AG04450 (cell line): ENCODE measurements around the gene GATD1. TPM values are rescaled to one million over a fixed set of nuclear protein-coding genes. Genes with fewer than 3 reads are reported as not detected.

Experiments
- CTCF ChIA-PET: fragments of 300-600, 350-600 bp; formaldehyde crosslinking; extraction: SDS; loops from one replicate; lab custom pipeline; 2022; ENCODE audit warnings: antibody characterized with exemption, inconsistent platforms; lab: Charles Lee
- POLR2A ChIA-PET: fragments of 350-600 bp; formaldehyde crosslinking; extraction: SDS; loops from one replicate; lab custom pipeline; 2021; ENCODE audit warnings: antibody characterized with exemption, inconsistent platforms; lab: Yijun Ruan, JAX
- DNase-seq: peaks from one replicate; pipeline ENCODE4 v3.0.0-alpha.2; 2011; ENCODE audit warnings: low read depth, low spot score
- H3K27ac ChIP-seq: one replicate; pipeline ENCODE4 v1.5.1; 2012; ENCODE audit warnings: low read depth, low read length, control low read depth
- H3K27me3 ChIP-seq: one replicate; pipeline ENCODE4 v1.6.0; 2012; ENCODE audit warnings: low read length; ENCODE audit not compliant: control insufficient read depth, insufficient read depth
- H3K4me3 ChIP-seq: 2 replicates; pipeline ENCODE4 v1.5.1; 2011; ENCODE audit warnings: mild to moderate bottlenecking, low read depth, low read length, control low read depth
- H3K9me3 ChIP-seq: 2 replicates; pipeline ENCODE4 v1.5.1; 2012; ENCODE audit warnings: low read length; ENCODE audit not compliant: control insufficient read depth, insufficient read depth
- polyA plus RNA-seq: library from polyadenylated mRNA; depleted of rRNA; stranded (reverse); fragments of >200 nt; gene quantifications from 2 replicates; pipeline ENCODE4 v1.2.3, GENCODE V29; 2011
- TF ChIP-seq, protein P1 (sequence below): IDR thresholded peaks from 2 replicates; pipeline ENCODE4 v1.5.1; 2011; ENCODE audit warnings: low read depth, low read length, control low read depth, inconsistent platforms

The GATD1 gene
- polyA plus RNA-seq, 1 experiment: 15.0 TPM

DNA sequence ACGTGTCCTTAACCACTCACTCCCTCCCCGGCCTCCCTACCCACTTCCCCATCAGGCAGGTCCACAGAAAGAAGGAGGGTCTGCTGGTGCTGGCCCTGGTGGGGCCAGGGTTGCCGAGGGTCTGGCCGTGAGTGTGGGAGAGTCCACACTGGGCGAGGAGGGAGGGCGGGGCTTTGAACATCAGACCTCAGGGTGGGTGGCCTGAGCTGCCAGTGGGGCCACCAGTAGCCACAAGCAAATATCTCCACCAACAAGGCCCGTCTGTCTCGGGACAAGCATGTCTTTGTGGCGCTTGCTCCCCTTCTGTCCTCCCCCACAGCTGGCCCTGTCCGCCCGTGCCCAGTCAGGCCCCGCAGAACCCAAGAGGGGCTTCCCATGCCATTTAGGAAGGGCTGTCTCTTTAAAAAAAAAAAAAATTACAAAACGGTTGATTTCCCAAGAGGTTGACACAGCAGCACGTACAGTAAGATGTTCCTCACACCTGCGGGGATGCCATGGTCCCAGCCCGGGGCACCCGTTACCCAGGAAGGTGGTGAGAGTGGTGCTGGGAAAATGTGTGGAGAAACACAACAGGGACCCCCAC lies 47.7 kb downstream of the GATD1 start:
- DNase-seq: no peak
- ChIA-PET CTCF (no interaction called here), POLR2A (interaction anchor here (0.7 kb wide), 1 partner anchor 19 kb away, joined by 3 read pairs; no protein-coding TSS in a partner anchor)
- no peaks in the 10 kb centered on the region; the same call in 1 of the 2 replicates for H3K9me3 ChIP-seq
- H3K27me3 ChIP-seq: peaks cover 16% of the 10 kb centered on the region
- TF ChIP-seq, protein P1, sequence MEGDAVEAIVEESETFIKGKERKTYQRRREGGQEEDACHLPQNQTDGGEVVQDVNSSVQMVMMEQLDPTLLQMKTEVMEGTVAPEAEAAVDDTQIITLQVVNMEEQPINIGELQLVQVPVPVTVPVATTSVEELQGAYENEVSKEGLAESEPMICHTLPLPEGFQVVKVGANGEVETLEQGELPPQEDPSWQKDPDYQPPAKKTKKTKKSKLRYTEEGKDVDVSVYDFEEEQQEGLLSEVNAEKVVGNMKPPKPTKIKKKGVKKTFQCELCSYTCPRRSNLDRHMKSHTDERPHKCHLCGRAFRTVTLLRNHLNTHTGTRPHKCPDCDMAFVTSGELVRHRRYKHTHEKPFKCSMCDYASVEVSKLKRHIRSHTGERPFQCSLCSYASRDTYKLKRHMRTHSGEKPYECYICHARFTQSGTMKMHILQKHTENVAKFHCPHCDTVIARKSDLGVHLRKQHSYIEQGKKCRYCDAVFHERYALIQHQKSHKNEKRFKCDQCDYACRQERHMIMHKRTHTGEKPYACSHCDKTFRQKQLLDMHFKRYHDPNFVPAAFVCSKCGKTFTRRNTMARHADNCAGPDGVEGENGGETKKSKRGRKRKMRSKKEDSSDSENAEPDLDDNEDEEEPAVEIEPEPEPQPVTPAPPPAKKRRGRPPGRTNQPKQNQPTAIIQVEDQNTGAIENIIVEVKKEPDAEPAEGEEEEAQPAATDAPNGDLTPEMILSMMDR: no peak
- no peak overlapping the region for H3K27ac ChIP-seq
- no peak overlapping the region for H3K4me3 ChIP-seq

DNA sequence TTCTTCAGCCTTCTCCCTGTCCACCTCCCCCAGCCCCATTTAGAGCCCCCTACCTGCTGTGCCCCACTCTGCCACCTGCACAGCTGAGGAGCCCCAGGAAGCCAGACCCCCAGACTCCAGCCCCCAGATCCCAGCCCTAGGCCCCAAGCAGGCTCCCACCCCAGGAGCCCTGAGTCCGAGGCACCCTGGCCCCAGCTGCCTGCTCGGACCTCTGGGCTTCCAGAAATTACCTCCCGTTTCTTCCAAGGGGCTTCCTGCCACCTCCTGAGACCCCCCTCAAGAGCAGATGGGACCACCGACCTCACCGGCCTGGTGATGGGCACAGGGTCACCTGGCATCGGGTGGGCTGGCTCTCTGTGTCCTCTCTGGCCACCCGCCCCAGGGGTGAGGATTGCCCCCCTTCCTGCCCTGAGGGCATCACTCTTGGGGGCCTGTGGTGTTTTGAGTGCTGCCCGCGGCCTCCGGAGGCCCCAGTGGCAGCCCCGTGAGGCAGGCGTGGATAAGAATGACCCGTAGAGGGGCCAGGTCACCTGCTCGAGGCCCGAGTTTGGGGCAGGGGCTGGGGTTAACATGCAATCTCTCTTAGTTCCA lies 48.3 kb downstream of the GATD1 start:
- Histone ChIP-seq H3K4me3 (no peak overlapping the region), H3K9me3 (no peaks in the 10 kb centered on the region; the same call in 1 of the 2 replicates), H3K27me3 (peaks cover 18% of the 10 kb centered on the region), H3K27ac (no peak overlapping the region)
- POLR2A ChIA-PET: interaction anchor here (0.5 to 1.3 kb wide), 3 partner anchors 11 to 27 kb away, joined by 3 to 4 read pairs (median 3); partner anchors contain the start of gene TALDO1
- DNase-seq: no peak
- CTCF ChIA-PET: interaction anchor here (0.6 to 1.0 kb wide), 5 partner anchors 9 to 353 kb away, joined by 3 to 5 read pairs (median 3); no protein-coding TSS in a partner anchor
- TF ChIP-seq, protein P1: no peak

DNA sequence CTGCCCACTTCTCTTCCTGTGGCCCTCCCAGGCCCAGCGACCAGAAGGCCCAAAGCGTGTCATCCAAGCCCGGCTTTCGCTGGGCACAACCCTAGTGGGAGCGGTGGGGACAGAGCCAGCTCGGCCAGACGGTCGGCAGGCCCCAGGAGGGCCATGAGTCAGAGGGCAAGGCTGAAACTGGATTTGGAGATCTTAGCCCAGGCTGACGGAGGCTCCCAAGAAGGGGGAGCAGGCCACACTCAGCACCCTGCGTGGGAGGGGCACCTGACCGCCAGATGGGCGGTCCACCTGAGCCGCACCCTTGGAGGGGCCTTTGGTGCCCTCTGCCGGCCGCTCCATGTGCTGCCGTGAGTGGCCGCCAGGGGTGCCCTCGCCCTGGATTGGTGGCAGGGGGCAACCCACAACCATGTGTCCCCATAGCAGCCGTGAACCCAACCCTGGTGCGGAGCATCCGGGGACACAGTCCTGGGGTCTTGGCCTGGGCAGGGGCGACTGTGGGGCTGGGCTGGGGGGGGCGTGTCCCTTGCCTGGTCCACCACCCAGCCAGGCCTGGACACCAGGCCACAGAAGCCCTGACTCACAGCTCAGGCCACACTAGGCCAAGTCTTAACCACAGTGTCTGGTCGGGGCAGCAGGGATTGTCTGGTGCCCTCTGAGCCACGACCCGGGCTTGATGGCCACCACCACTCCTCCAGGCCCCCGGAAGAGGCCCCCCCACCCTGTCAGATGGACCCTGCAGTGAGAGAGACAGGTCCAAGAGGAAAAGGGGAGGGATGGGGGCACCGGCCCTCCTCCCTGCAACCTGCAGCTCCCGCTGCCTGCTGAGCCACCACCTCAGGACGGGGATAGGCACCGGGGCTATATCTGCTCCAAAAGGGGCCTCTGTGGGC lies 49.2 kb downstream of the GATD1 start:
- H3K27ac ChIP-seq: no peak overlapping the region
- H3K4me3 ChIP-seq: no peak overlapping the region
- no peak for DNase-seq
- TF ChIP-seq, protein P1: peak; percentile 97
- no peaks in the 10 kb centered on the region; the same call in 1 of the 2 replicates for H3K9me3 ChIP-seq
- peaks cover 18% of the 10 kb centered on the region for H3K27me3 ChIP-seq
- ChIA-PET CTCF (interaction anchor here (0.6 to 1.9 kb wide), 8 partner anchors 8 to 176 kb away, joined by 3 to 5 read pairs (median 4); partner anchors contain the start of gene TALDO1), POLR2A (interaction anchor here (0.5 to 1.3 kb wide), 3 partner anchors 10 to 28 kb away, joined by 3 to 4 read pairs (median 3); partner anchors contain the start of gene TALDO1)

DNA sequence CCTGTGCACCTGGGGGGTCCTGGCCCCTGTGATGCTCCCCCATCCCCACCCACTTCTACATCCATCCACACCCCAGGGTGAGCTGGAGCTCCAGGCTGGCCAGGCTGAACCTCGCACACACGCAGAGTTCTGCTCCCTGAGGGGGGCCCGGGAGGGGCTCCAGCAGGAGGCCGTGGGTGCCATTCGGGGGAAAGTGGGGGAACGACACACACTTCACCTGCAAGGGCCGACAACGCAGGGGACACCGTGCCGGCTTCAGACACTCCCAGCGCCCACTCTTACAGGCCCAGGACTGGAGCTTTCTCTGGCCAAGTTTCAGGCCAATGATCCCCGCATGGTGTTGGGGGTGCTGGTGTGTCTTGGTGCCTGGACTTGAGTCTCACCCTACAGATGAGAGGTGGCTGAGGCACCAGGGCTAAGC lies 50.0 kb downstream of the GATD1 start:
- Histone ChIP-seq H3K9me3 (no peaks in the 10 kb centered on the region; the same call in 1 of the 2 replicates), H3K27ac (no peak overlapping the region), H3K4me3 (no peak overlapping the region), H3K27me3 (peaks cover 17% of the 10 kb centered on the region)
- ChIA-PET CTCF (interaction anchor here (1.1 to 1.9 kb wide), 4 partner anchors 11 to 173 kb away, joined by 3 to 5 read pairs (median 4); partner anchors contain the start of gene TALDO1), POLR2A (interaction anchor here (1.6 kb wide), 1 partner anchor 31 kb away, joined by 4 read pairs; the partner anchor contains the start of gene TMEM80)
- TF ChIP-seq, protein P1: no peak
- DNase-seq: no peak
